ENCODE measurements around the gene PIK3CG.
"Not testable (repeated sequence)": the region's sequence is repeated elsewhere in the genome, so short reads cannot be mapped to it uniquely, and the experiment has no call there.

PIK3CG gene

GRCh38 chr7:106848049-106848448 lies 17.0 kb upstream of the PIK3CG start:
- no peak for TF ChIP-seq CTCF (conservative IDR thresholded peaks at IDR 0.05)
- H3K27ac ChIP-seq, result no peak overlapping the region

DNA sequence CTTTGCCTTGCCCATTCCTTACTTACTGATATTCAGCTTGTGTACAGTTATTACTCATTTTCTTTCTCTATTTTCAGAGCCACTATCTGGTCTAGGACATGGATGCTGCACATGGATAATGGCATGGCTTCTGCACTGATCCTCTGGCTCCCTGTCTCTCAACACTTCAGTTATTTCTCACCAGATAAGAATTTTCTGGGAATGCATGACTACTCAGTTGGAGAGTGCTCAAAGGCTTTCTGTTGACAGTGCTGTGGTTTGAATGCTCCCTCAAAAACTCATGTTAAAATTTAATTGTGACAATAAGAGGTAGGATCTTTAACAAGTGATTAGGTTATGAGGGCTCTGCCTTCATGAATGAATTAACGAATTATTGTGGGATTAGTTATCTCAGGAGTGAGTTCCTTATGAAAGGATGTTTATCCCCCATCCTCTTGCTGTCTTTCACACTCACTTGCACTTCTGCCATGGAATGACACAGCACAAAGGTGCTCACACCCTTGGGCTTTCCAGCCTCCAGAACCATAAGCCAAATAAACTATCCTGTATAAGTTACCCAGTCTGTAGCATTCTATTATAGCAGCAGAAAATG lies 16.1 kb upstream of the PIK3CG start:
- no peak overlapping the region for H3K27ac ChIP-seq

GRCh38 chr7:106851632-106852031 lies 13.4 kb upstream of the PIK3CG start:
- not testable (repeated sequence) for H3K27ac ChIP-seq

More for the DNA sequence above, 16.1 kb upstream of the PIK3CG start:
- TF ChIP-seq CTCF (conservative IDR thresholded peaks at IDR 0.05), result no peak

GRCh38 chr7:106853250-106853908 lies 11.7 kb upstream of the PIK3CG start:
- no peak overlapping the region for H3K27ac ChIP-seq
- no peak for TF ChIP-seq CTCF (conservative IDR thresholded peaks at IDR 0.05)

GRCh38 chr7:106855540-106856132 lies 9.4 kb upstream of the PIK3CG start:
- TF ChIP-seq CTCF (conservative IDR thresholded peaks at IDR 0.05), result no peak
- H3K27ac ChIP-seq, result no peak overlapping the region

- H3K27ac ChIP-seq, result no peak overlapping the region
- no peak for TF ChIP-seq CTCF (conservative IDR thresholded peaks at IDR 0.05)
Measured at GRCh38 chr7:106858618-106859532, 6.2 kb upstream of the PIK3CG start.

GRCh38 chr7:106862317-106863089 lies 2.6 kb upstream of the PIK3CG start:
- no peak overlapping the region for H3K27ac ChIP-seq
- TF ChIP-seq CTCF (conservative IDR thresholded peaks at IDR 0.05), result no peak

All from VCaP (cell line).